ENCODE measurements around the gene RAPGEFL1.

DNA sequence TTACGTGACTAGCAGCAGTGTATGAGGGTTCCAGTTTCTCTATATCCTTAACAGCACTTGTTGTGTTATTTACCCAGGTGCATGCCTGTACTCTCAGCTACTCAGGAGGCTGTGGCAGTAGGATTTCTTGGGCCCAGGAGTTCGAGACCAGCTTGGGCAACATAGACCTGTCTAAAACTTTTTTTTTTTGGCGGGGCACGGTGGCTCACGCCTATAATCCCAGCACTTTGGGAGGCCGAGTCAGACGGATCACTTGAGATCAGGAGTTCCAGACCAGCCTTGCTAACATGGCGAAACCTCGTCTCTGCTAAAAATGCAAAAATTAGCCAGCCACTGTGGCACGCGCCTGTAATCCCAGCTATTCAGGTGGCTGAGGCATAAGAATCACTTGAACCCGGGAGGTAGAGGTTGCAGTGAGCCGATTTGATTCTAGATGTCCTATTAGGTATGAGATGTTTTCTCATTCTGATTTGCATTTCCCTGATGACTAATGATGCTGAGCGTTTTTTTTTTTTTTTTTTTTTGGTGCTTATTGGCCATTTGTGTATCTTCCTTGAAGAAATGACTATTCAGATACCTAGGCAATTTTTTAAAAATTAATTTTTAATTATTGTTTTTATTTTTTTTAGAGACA is 23.6 kb upstream of the RAPGEFL1 start:
- TF ChIP-seq, protein P1, sequence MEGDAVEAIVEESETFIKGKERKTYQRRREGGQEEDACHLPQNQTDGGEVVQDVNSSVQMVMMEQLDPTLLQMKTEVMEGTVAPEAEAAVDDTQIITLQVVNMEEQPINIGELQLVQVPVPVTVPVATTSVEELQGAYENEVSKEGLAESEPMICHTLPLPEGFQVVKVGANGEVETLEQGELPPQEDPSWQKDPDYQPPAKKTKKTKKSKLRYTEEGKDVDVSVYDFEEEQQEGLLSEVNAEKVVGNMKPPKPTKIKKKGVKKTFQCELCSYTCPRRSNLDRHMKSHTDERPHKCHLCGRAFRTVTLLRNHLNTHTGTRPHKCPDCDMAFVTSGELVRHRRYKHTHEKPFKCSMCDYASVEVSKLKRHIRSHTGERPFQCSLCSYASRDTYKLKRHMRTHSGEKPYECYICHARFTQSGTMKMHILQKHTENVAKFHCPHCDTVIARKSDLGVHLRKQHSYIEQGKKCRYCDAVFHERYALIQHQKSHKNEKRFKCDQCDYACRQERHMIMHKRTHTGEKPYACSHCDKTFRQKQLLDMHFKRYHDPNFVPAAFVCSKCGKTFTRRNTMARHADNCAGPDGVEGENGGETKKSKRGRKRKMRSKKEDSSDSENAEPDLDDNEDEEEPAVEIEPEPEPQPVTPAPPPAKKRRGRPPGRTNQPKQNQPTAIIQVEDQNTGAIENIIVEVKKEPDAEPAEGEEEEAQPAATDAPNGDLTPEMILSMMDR (IDR thresholded peaks at IDR 0.05; ENCODE audit: extremely low read depth in 1 of 2, insufficient read depth in 1 of 2, low read depth in 1 of 2, low read length in 2 of 2): no peak
- TF ChIP-seq POLR2A (IDR thresholded peaks at IDR 0.05; ENCODE audit: low read depth, low read length) (no peak), POLR2AphosphoS5 (IDR thresholded peaks at IDR 0.05; ENCODE audit: insufficient read depth, low read depth, low read length) (no peak), EZH2 (IDR thresholded peaks at IDR 0.05; ENCODE audit: borderline replicate concordance, low read depth, low read length, severe bottlenecking) (no peak), MYC (IDR thresholded peaks at IDR 0.05; ENCODE audit: low read depth, low read length) (no peak), FOS (IDR thresholded peaks at IDR 0.05; ENCODE audit: borderline replicate concordance, insufficient read depth, low read length) (no peak), JUN (IDR thresholded peaks at IDR 0.05; ENCODE audit: borderline replicate concordance, insufficient read depth, insufficient read length, low read depth) (no peak), GATA2 (IDR thresholded peaks at IDR 0.05; ENCODE audit: insufficient read depth, insufficient read length, low read depth, low read length) (no peak)
- TF ChIP-seq, protein P2, sequence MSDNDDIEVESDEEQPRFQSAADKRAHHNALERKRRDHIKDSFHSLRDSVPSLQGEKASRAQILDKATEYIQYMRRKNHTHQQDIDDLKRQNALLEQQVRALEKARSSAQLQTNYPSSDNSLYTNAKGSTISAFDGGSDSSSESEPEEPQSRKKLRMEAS (IDR thresholded peaks at IDR 0.05; ENCODE audit: insufficient read depth, insufficient read length): no peak

All from endothelial cell of umbilical vein (primary cell).